RPMI8226 (cell line): ENCODE results near the gene DDX49.
"Not testable (repeated sequence)": the region's sequence is repeated elsewhere in the genome, so short reads cannot be mapped to it uniquely, and the experiment has no call there.

ENCODE experiments used
- DNase-seq: peaks from one replicate; pipeline ENCODE4 v3.0.0-alpha.2; 2015

DDX49 gene

GRCh38 chr19:18913466-18913865 is 6.0 kb upstream of the DDX49 start:
- no peak for DNase-seq

- DNase-seq: peak; percentile 66
Measured at GRCh38 chr19:18915639-18916038, 3.9 kb upstream of the DDX49 start.

GRCh38 chr19:18917593-18917992 is 1.9 kb upstream of the DDX49 start:
- not testable (repeated sequence) for DNase-seq

- no peak for DNase-seq
Measured at GRCh38 chr19:18919900-18920214, 342 bp downstream of the DDX49 start.

- DNase-seq: no peak
Measured at GRCh38 chr19:18920400-18920799, 885 bp downstream of the DDX49 start.

- no peak for DNase-seq
Measured at GRCh38 chr19:18921593-18921992, 2.1 kb downstream of the DDX49 start.

GRCh38 chr19:18922228-18922985 is 2.9 kb downstream of the DDX49 start:
- DNase-seq: no peak

- no peak for DNase-seq
Measured at GRCh38 chr19:18924684-18925213, 5.2 kb downstream of the DDX49 start.

- no peak for DNase-seq
Measured at GRCh38 chr19:18928018-18928805, 8.7 kb downstream of the DDX49 start.

- DNase-seq: no peak
Measured at GRCh38 chr19:18929311-18929710, 9.8 kb downstream of the DDX49 start.

GRCh38 chr19:18931316-18932162 is 12.0 kb downstream of the DDX49 start:
- no peak for DNase-seq

GRCh38 chr19:18932216-18932841 is 12.8 kb downstream of the DDX49 start:
- DNase-seq: peak; percentile 47

- no peak for DNase-seq
Measured at GRCh38 chr19:18933297-18933696, 13.8 kb downstream of the DDX49 start.

- DNase-seq: no peak
Measured at GRCh38 chr19:18939163-18939562, 19.6 kb downstream of the DDX49 start.

- no peak for DNase-seq
Measured at GRCh38 chr19:18939922-18940768, 20.6 kb downstream of the DDX49 start.

GRCh38 chr19:18940769-18941627 is 21.5 kb downstream of the DDX49 start, which contains the start of gene HOMER3:
HOMER3 (minus strand) TSS chr19:18941217; CDS start chr19:18938982, 2,235 bp downstream.
- DNase-seq: peak; percentile 84

GRCh38 chr19:18941628-18942354 is 22.3 kb downstream of the DDX49 start:
- no peak for DNase-seq

GRCh38 chr19:18942692-18943091 is 23.2 kb downstream of the DDX49 start:
- DNase-seq: no peak

- no peak for DNase-seq
Measured at GRCh38 chr19:18943465-18943864, 23.9 kb downstream of the DDX49 start.

GRCh38 chr19:18945297-18945696 is 25.8 kb downstream of the DDX49 start:
- no peak for DNase-seq
